T-helper 22 cell (primary cell): ENCODE data around the gene ZNF865.

Source experiments
- DNase-seq: peaks from one replicate; pipeline ENCODE4 v3.0.0-alpha.2; 2020; ENCODE audit warnings: low read depth

The ZNF865 gene

GRCh38 chr19:55586976-55587668 is 18.3 kb upstream of the ZNF865 start:
- peak; percentile 84 for DNase-seq

- DNase-seq = no peak
These were observed 16.7 kb upstream of the ZNF865 start for GRCh38 chr19:55588738-55589137.

GRCh38 chr19:55590109-55590508 is 15.3 kb upstream of the ZNF865 start:
- DNase-seq = no peak

- no peak for DNase-seq
These were observed 14.8 kb upstream of the ZNF865 start for GRCh38 chr19:55590617-55591016.

- DNase-seq = no peak
These were observed 13.9 kb upstream of the ZNF865 start for GRCh38 chr19:55591555-55591954.

GRCh38 chr19:55592391-55593090 is 12.9 kb upstream of the ZNF865 start:
- DNase-seq = no peak

- no peak for DNase-seq
These were observed 12.2 kb upstream of the ZNF865 start for GRCh38 chr19:55593096-55593772.

GRCh38 chr19:55594996-55595545 is 10.4 kb upstream of the ZNF865 start:
- DNase-seq = no peak

- no peak for DNase-seq
These were observed 9.1 kb upstream of the ZNF865 start for GRCh38 chr19:55596304-55596703.

GRCh38 chr19:55597501-55597921 is 7.9 kb upstream of the ZNF865 start:
- no peak for DNase-seq

- no peak for DNase-seq
These were observed 7.4 kb upstream of the ZNF865 start for GRCh38 chr19:55598034-55598433.

GRCh38 chr19:55598719-55599467 is 6.6 kb upstream of the ZNF865 start:
- peak; percentile 85 for DNase-seq

- DNase-seq = peak; percentile 96
These were observed 6.0 kb upstream of the ZNF865 start, which contains the start of gene FIZ1 for GRCh38 chr19:55599468-55599841. Gene FIZ1, minus strand, starts transcription at chr19:55599517. Its CDS starts 1,652 bp downstream, at chr19:55597865.

- DNase-seq = peak; percentile 76
These were observed 5.4 kb upstream of the ZNF865 start, which contains the start of gene ZNF524 for GRCh38 chr19:55599842-55600661. Gene ZNF524, plus strand, starts transcription at chr19:55600288. Its CDS starts 1,825 bp downstream, at chr19:55602113.

GRCh38 chr19:55600662-55601028 is 4.8 kb upstream of the ZNF865 start:
- no peak for DNase-seq

- DNase-seq = no peak
These were observed 4.4 kb upstream of the ZNF865 start for GRCh38 chr19:55601084-55601483.

- DNase-seq = no peak
These were observed 3.1 kb upstream of the ZNF865 start for GRCh38 chr19:55602104-55603001.

GRCh38 chr19:55603115-55603514 is 2.3 kb upstream of the ZNF865 start:
- no peak for DNase-seq

- DNase-seq = no peak
These were observed 1.7 kb upstream of the ZNF865 start for GRCh38 chr19:55603581-55604292.
